DOHH2 (cell line): ENCODE data around the gene SPATA25.

ENCODE experiments used
- H3F3A ChIP-seq: fragments of 200-600 bp; sonication (generic), shearing (Covaris generic); 2 replicates; pipeline ENCODE4 v1.6.0; 2016; ENCODE audit warnings: antibody characterized with exemption, mild to moderate bottlenecking; ENCODE audit not compliant: control insufficient read depth, insufficient read depth
- H3K27ac ChIP-seq: fragments of 200-600 bp; sonication (generic); 2 replicates; pipeline ENCODE4 v1.5.1; 2014; ENCODE audit warnings: low read depth, mild to moderate bottlenecking, low read length, moderate library complexity
- H3K27me3 ChIP-seq: fragments of 200-600 bp; sonication (generic); 2 replicates; pipeline ENCODE4 v1.6.1; 2014; ENCODE audit warnings: mild to moderate bottlenecking, low read length, mixed read lengths; ENCODE audit not compliant: control insufficient read depth
- H3K36me3 ChIP-seq: fragments of 200-600 bp; sonication (generic); 2 replicates; pipeline ENCODE4 v1.6.1; 2014; ENCODE audit warnings: mild to moderate bottlenecking, low read length, moderate library complexity, mixed read lengths; ENCODE audit not compliant: control insufficient read depth
- H3K4me1 ChIP-seq: fragments of 200-600 bp; sonication (generic); 2 replicates; pipeline ENCODE4 v1.6.1; 2014; ENCODE audit warnings: mild to moderate bottlenecking, low read length, mixed read lengths; ENCODE audit not compliant: control insufficient read depth
- H3K4me2 ChIP-seq: fragments of 200-600 bp; sonication (generic); 2 replicates; pipeline ENCODE4 v1.6.0; 2014; ENCODE audit warnings: mild to moderate bottlenecking, low read length, moderate library complexity
- H3K4me3 ChIP-seq: fragments of 200-600 bp; sonication (generic); 2 replicates; pipeline ENCODE4 v1.5.1; 2014; ENCODE audit warnings: mild to moderate bottlenecking, low read length, mixed read lengths
- H3K79me2 ChIP-seq: fragments of 200-600 bp; sonication (generic); 2 replicates; pipeline ENCODE4 v1.6.1; 2014; ENCODE audit warnings: mild to moderate bottlenecking, low read length, mixed read lengths; ENCODE audit not compliant: control insufficient read depth
- H3K9me2 ChIP-seq: fragments of 200-600 bp; sonication (generic); replicated peaks from 2 replicates; pipeline ENCODE4 v1.6.1; 2014; ENCODE audit warnings: mild to moderate bottlenecking, low read length, mixed read lengths; ENCODE audit not compliant: control insufficient read depth
- H3K9me3 ChIP-seq: fragments of 200-600 bp; sonication (generic); 2 replicates; pipeline ENCODE4 v1.6.1; 2014; ENCODE audit warnings: antibody characterized with exemption, low read length, mixed read lengths; ENCODE audit not compliant: control insufficient read depth, insufficient read depth
- H4K20me1 ChIP-seq: fragments of 200-600 bp; sonication (generic); 2 replicates; pipeline ENCODE4 v1.6.0; 2014; ENCODE audit warnings: low read depth, mild to moderate bottlenecking, antibody characterized with exemption, low read length, moderate library complexity; ENCODE audit not compliant: control insufficient read depth, insufficient read depth
- EZH2phosphoT487 ChIP-seq: fragments of 200-600 bp; sonication (generic); IDR thresholded peaks from 2 replicates; pipeline ENCODE4 v1.6.1; 2017; ENCODE audit warnings: borderline replicate concordance, mild to moderate bottlenecking, antibody characterized with exemption, low read length, moderate library complexity, mixed read lengths
- TF ChIP-seq, protein P1 (sequence below): fragments of 200-600 bp; sonication (generic); IDR thresholded peaks from one replicate; pipeline ENCODE4 v1.5.1; 2014; ENCODE audit warnings: antibody characterized with exemption, mild to moderate bottlenecking, low read depth, low read length; ENCODE audit not compliant: poor library complexity, severe bottlenecking

SPATA25 gene

DNA sequence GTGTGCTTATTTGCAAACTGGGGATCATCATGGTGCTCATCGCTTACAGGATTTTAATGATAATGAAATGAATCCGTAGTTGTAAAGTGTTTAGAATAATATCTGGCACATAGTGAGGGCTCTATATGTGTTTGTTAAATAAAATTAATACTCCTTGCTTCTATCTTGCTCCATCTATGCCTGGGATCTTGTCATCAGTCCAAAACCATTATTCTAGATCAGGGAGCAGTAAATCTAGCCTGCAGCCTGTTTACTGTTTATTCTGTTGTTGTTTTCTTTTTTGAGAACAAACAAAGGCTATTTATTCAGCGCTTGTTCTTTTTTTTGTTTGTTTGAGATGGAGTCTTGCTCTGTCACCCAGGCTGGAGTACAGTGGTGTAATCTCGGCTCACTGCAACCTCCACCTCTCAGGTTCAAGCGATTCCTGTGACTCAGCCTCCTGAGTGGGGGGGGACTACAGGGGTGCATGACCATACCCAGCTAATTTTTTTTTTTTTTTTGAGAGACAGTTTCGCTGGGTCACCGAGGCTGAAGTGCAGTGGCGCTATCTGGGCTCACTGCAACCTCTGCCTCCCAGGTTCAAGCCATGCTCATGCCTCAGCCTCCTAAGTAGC lies 38.3 kb downstream of the SPATA25 start:
- H4K20me1 ChIP-seq: no peaks in the 10 kb centered on the region; the same call in 1 of the 2 replicates
- no peaks in the 10 kb centered on the region for H3K9me3 ChIP-seq
- no peaks in the 10 kb centered on the region for H3K79me2 ChIP-seq
- H3K36me3 ChIP-seq: peaks cover 6% of the 10 kb centered on the region
- H3K27me3 ChIP-seq: no peaks in the 10 kb centered on the region
- no peaks in the 10 kb centered on the region for H3K4me1 ChIP-seq
- TF ChIP-seq EZH2phosphoT487: no peak
- TF ChIP-seq, protein P1, sequence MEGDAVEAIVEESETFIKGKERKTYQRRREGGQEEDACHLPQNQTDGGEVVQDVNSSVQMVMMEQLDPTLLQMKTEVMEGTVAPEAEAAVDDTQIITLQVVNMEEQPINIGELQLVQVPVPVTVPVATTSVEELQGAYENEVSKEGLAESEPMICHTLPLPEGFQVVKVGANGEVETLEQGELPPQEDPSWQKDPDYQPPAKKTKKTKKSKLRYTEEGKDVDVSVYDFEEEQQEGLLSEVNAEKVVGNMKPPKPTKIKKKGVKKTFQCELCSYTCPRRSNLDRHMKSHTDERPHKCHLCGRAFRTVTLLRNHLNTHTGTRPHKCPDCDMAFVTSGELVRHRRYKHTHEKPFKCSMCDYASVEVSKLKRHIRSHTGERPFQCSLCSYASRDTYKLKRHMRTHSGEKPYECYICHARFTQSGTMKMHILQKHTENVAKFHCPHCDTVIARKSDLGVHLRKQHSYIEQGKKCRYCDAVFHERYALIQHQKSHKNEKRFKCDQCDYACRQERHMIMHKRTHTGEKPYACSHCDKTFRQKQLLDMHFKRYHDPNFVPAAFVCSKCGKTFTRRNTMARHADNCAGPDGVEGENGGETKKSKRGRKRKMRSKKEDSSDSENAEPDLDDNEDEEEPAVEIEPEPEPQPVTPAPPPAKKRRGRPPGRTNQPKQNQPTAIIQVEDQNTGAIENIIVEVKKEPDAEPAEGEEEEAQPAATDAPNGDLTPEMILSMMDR: no peak
- no peaks in the 10 kb centered on the region for H3F3A ChIP-seq
- no peak overlapping the region for H3K27ac ChIP-seq
- H3K4me3 ChIP-seq: no peak overlapping the region
- H3K9me2 ChIP-seq: no peaks in the 10 kb centered on the region
- no peak overlapping the region for H3K4me2 ChIP-seq

DNA sequence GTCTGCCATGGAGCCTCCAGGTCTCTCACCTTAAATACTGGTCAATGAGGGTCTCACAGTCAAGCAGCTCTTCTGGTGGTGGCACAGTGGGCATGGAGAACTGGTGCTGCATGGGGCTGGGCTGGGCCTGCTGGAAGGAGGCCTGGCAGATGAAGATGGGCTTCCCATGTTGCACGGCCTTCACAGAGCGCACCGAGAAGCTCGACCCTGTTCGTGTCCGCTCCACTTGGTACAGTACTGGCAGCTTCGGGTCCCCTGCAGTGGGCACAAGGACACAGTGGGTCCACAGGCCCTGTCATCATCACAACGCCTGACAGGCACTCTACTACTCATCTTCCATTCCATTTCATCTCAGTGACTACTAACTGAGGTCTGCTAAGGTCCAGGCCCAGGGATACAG lies 39.0 kb downstream of the SPATA25 start:
- no peak overlapping the region for H3K4me3 ChIP-seq
- H3K9me3 ChIP-seq: no peaks in the 10 kb centered on the region
- peaks cover 13% of the 10 kb centered on the region for H3K36me3 ChIP-seq
- H4K20me1 ChIP-seq: no peaks in the 10 kb centered on the region; the same call in 1 of the 2 replicates
- H3K27ac ChIP-seq: no peak overlapping the region
- H3F3A ChIP-seq: no peaks in the 10 kb centered on the region
- no peaks in the 10 kb centered on the region for H3K79me2 ChIP-seq
- TF ChIP-seq, protein P1: no peak
- TF ChIP-seq EZH2phosphoT487: no peak
- H3K27me3 ChIP-seq: no peaks in the 10 kb centered on the region
- no peaks in the 10 kb centered on the region; the same call in 1 of the 2 replicates for H3K4me1 ChIP-seq
- H3K9me2 ChIP-seq: no peaks in the 10 kb centered on the region
- H3K4me2 ChIP-seq: no peak overlapping the region

DNA sequence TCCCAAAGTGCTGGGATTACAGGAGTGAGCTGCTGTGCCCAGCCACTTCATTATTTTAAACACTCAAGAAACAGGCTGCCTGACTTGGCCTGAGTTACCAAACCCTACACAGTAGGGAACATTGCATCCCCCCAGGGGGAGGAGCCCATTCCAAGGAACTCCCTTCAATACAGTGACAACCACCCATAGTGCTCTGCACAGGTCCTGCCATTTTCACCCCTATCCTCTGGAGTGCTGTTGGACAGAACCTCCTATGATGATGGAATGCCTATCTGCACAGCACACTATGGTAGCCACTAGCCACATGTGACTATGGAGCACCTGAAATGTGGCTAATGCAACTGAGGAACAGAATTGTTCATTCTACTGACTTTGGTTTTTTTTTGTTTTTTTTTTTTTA lies 42.0 kb downstream of the SPATA25 start:
- H3K27me3 ChIP-seq: no peaks in the 10 kb centered on the region
- no peak overlapping the region for H3K4me2 ChIP-seq
- H3K9me3 ChIP-seq: no peaks in the 10 kb centered on the region
- H3K79me2 ChIP-seq: no peaks in the 10 kb centered on the region
- no peaks in the 10 kb centered on the region for H3F3A ChIP-seq
- no peak overlapping the region for H3K27ac ChIP-seq
- peaks cover 24% of the 10 kb centered on the region for H3K36me3 ChIP-seq
- H3K4me1 ChIP-seq: peaks cover 20% of the 10 kb centered on the region
- no peak overlapping the region for H3K4me3 ChIP-seq
- no peaks in the 10 kb centered on the region for H3K9me2 ChIP-seq
- no peak for TF ChIP-seq EZH2phosphoT487
- TF ChIP-seq, protein P1: no peak
- no peaks in the 10 kb centered on the region for H4K20me1 ChIP-seq
